A549 (cell line): ENCODE results near the gene CDH19. TPM values are rescaled to one million over a fixed set of nuclear protein-coding genes. Genes with fewer than 3 reads are reported as not detected.

ENCODE experiments used
- ATAC-seq, 2 experiments: fragments of 200-7000 bp in 1 of 2; fragments of >200 bp in 1 of 2; cut with Nextera tagmentation in 1 of 2; cut with Tn5 transposase in 1 of 2; 3 replicates each; pipeline versions ENCODE4 v1.8.0 to v1.9.1; 2018 to 2020; ENCODE audit warnings: mild to moderate bottlenecking in 1 of 2, moderate library complexity in 1 of 2
- CTCF ChIA-PET: fragments of 300-600 bp; sonication (Branson Sonifier 250); formaldehyde crosslinking; extraction: SDS; loops from one replicate; lab custom pipeline; 2021; ENCODE audit warnings: antibody characterized with exemption, inconsistent platforms; lab: Yijun Ruan, JAX
- POLR2A ChIA-PET: fragments of 350-600 bp; formaldehyde crosslinking; extraction: SDS; loops from one replicate; lab custom pipeline; 2021; ENCODE audit warnings: antibody characterized with exemption, inconsistent platforms; lab: Yijun Ruan, JAX
- DNase-seq, 2 experiments: peaks; one replicate each; pipeline versions ENCODE4 v3.0.0 to v3.0.0-alpha.2; 2011 to 2016; ENCODE audit warnings: low read depth in 1 of 2, low spot score in 1 of 2
- FAIRE-seq: peaks from 2 replicates; lab custom pipeline; 2011; peaks lifted over from hg19 to GRCh38; lab: Jason Lieb, UNC
- H3K27ac ChIP-seq, 2 experiments: fragments of >200 bp; sonication (Bioruptor Twin); formaldehyde crosslinking; 3 replicates each; pipeline ENCODE4 v1.5.1; 2016 to 2017
- H3K4me1 ChIP-seq: fragments of >200 bp; sonication (Bioruptor Twin); formaldehyde crosslinking; 3 replicates; pipeline ENCODE4 v1.6.1; 2016
- H3K4me2 ChIP-seq: fragments of >200 bp; sonication (Bioruptor Twin); formaldehyde crosslinking; 3 replicates; pipeline ENCODE4 v1.6.1; 2016
- H3K4me3 ChIP-seq: fragments of >200 bp; sonication (Bioruptor Twin); formaldehyde crosslinking; 3 replicates; pipeline ENCODE4 v1.5.1; 2016
- H3K9me3 ChIP-seq: fragments of >200 bp; sonication (Bioruptor Twin); formaldehyde crosslinking; 3 replicates; pipeline ENCODE4 v1.6.1; 2016
- ATOH8 ChIP-seq: fragments of 250-450 bp; sonication (Bioruptor Pico); IDR thresholded peaks from 2 replicates; pipeline ENCODE4 v1.5.0; 2020; ENCODE audit warnings: low read depth, mild to moderate bottlenecking, moderate library complexity
- CBX8 ChIP-seq: fragments of 200-600 bp; sonication (generic); IDR thresholded peaks from 2 replicates; pipeline ENCODE4 v1.6.1; 2016
- CEBPB ChIP-seq, 2 experiments: fragments of >200 bp in 1 of 2; sonication (Bioruptor Twin) in 1 of 2; formaldehyde crosslinking in 1 of 2; IDR thresholded peaks; 2 replicates each; pipeline ENCODE4 v1.6.1; 2012 to 2016
- CHD4 ChIP-seq: fragments of 200-600 bp; sonication (generic); IDR thresholded peaks from 2 replicates; pipeline ENCODE4 v1.6.1; 2016; ENCODE audit warnings: antibody characterized with exemption, mild to moderate bottlenecking, borderline replicate concordance
- E2F6 ChIP-seq: IDR thresholded peaks from 2 replicates; pipeline ENCODE4 v1.6.1; 2012; ENCODE audit warnings: low read depth, borderline replicate concordance
- EHF ChIP-seq: fragments of 250-450 bp; sonication (Bioruptor Pico); IDR thresholded peaks from 2 replicates; pipeline ENCODE4 v1.5.0; 2020; ENCODE audit warnings: mild to moderate bottlenecking
- ELK1 ChIP-seq: fragments of 150-350 bp; IDR thresholded peaks from 2 replicates; pipeline ENCODE4 v1.6.1; 2014; ENCODE audit warnings: low read depth, mild to moderate bottlenecking, low read length
- FOSL2 ChIP-seq, 2 experiments: fragments of 450-650 bp in 1 of 2; fragments of >200 bp in 1 of 2; sonication (Bioruptor Twin) in 1 of 2; formaldehyde crosslinking; IDR thresholded peaks; 2 replicates each; pipeline versions ENCODE4 v1.5.0 to v1.6.1; 2016 to 2020; ENCODE audit warnings: mild to moderate bottlenecking in 1 of 2, moderate library complexity in 1 of 2
- FOXS1 ChIP-seq: fragments of 250-450 bp; sonication (Bioruptor Pico); IDR thresholded peaks from 2 replicates; pipeline ENCODE4 v1.5.0; 2020; ENCODE audit warnings: mild to moderate bottlenecking, moderate library complexity
- HDAC2 ChIP-seq: fragments of 200-600 bp; sonication (generic); IDR thresholded peaks from 2 replicates; pipeline ENCODE4 v1.6.1; 2016
- HOXA7 ChIP-seq: fragments of 250-450 bp; sonication (Bioruptor Pico); IDR thresholded peaks from 2 replicates; pipeline ENCODE4 v1.5.0; 2020; ENCODE audit warnings: mild to moderate bottlenecking, moderate library complexity
- JUN ChIP-seq, 2 experiments: fragments of >200 bp; sonication (Bioruptor Twin); formaldehyde crosslinking; IDR thresholded peaks; 2 replicates in 1 of 2; 3 replicates in 1 of 2; pipeline ENCODE4 v1.6.1; 2016 to 2017
- JUNB ChIP-seq: fragments of >200 bp; sonication (Bioruptor Twin); formaldehyde crosslinking; IDR thresholded peaks from 2 replicates; pipeline ENCODE4 v1.6.1; 2016
- KDM5A ChIP-seq: fragments of 200-600 bp; sonication (generic); IDR thresholded peaks from 2 replicates; pipeline ENCODE4 v1.6.1; 2016; ENCODE audit warnings: antibody characterized with exemption, mild to moderate bottlenecking
- MAZ ChIP-seq: fragments of 150-350 bp; IDR thresholded peaks from 2 replicates; pipeline ENCODE4 v1.6.1; 2014; ENCODE audit warnings: antibody characterized with exemption, low read depth, low read length, borderline replicate concordance
- NFE2L2 ChIP-seq: fragments of 150-350 bp; conservative IDR thresholded peaks from 2 replicates; pipeline ENCODE4 v1.6.1; 2014; ENCODE audit warnings: low read length
- PBX3 ChIP-seq: IDR thresholded peaks from 2 replicates; pipeline ENCODE4 v1.6.1; 2012
- PHF8 ChIP-seq: fragments of 200-600 bp; sonication (generic); IDR thresholded peaks from 2 replicates; pipeline ENCODE4 v1.6.1; 2016; ENCODE audit warnings: low read depth, mild to moderate bottlenecking, antibody characterized with exemption, moderate library complexity, borderline replicate concordance
- POLR2A ChIP-seq: IDR thresholded peaks from 2 replicates; pipeline ENCODE4 v1.6.1; 2012; ENCODE audit warnings: mild to moderate bottlenecking, low read length
- SMC3 ChIP-seq: fragments of >200 bp; sonication (Bioruptor Twin); formaldehyde crosslinking; IDR thresholded peaks from 3 replicates; pipeline ENCODE4 v1.6.1; 2018; ENCODE audit warnings: inconsistent platforms
- TFCP2L1 ChIP-seq: fragments of 250-450 bp; sonication (Bioruptor Pico); IDR thresholded peaks from 2 replicates; pipeline ENCODE4 v1.5.0; 2021; ENCODE audit warnings: mild to moderate bottlenecking
- USF2 ChIP-seq: fragments of 450-650 bp; IDR thresholded peaks from 2 replicates; pipeline ENCODE4 v1.6.1; 2014; ENCODE audit warnings: antibody characterized with exemption
- ZC3H11A ChIP-seq: fragments of 450-650 bp; IDR thresholded peaks from 2 replicates; pipeline ENCODE4 v1.6.1; 2014; ENCODE audit warnings: antibody characterized with exemption, mild to moderate bottlenecking
- ZFP36 ChIP-seq: fragments of 450-650 bp; IDR thresholded peaks from 2 replicates; pipeline ENCODE4 v1.6.1; 2014; ENCODE audit warnings: borderline replicate concordance; ENCODE audit not compliant: partially characterized antibody
- ZNF302 ChIP-seq: fragments of 250-450 bp; sonication (Bioruptor Pico); IDR thresholded peaks from 2 replicates; pipeline ENCODE4 v1.9.0; 2021; ENCODE audit warnings: inconsistent platforms, mild to moderate bottlenecking, moderate library complexity
- WGBS: methylation state at CpG from one replicate; pipeline ENCODE4 v1.1.6; 2017; ENCODE audit errors: missing lambda C conversion rate; 5-methylcytosine and 5-hydroxymethylcytosine counted together
- polyA plus RNA-seq, 4 experiments: library from polyadenylated mRNA; depleted of rRNA in 3 of 4; stranded (reverse); fragments of >200 nt; fragmentation: RNase III in 1 of 4; extraction: RNeasy Plus Mini Kit Qiagen cat#74134 plus additional on column Dnase treatment in 1 of 4; gene quantifications; 2 replicates in 3 of 4; 3 replicates in 1 of 4; pipeline ENCODE4 v1.2.3, GENCODE V29; 2011 to 2017
- TF ChIP-seq, protein P1 (sequence below): IDR thresholded peaks from 2 replicates; pipeline ENCODE4 v1.6.1; 2012
- TF ChIP-seq, protein P2 (sequence below): fragments of >200 bp; sonication (Bioruptor Twin); formaldehyde crosslinking; IDR thresholded peaks from 3 replicates; pipeline ENCODE4 v1.6.1; 2016

Gene CDH19
- polyA plus RNA-seq, 2 of the 4 experiments (the other 2 are of a cell fraction): 1.4 to 1.5 TPM

DNA sequence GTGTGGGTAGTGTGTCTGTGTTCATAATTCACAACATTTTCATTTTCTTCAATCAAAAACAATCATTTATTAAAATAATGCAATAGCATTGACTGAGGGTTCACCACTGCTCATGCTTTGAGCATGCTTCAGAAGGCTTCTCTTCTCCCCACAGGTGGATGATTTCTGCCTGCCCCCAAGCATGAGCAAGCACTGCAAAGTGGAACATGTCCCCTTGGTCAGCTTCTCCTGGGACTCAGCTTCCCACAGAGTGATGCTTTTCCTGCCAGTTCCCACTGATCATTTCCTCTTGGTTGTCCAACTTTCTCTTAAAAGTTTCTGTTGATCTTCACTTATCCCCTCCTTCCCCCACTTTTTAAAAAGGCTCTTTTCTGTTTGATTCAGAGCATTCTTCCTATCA is 31.5 kb upstream of the CDH19 start:
- ChIA-PET CTCF (no interaction called here), POLR2A (no interaction called here)
- Histone ChIP-seq H3K4me1 (no peaks in the 10 kb centered on the region), H3K4me3 (no peak overlapping the region), H3K9me3 (no peaks in the 10 kb centered on the region), H3K4me2 (no peak overlapping the region), H3K27ac (no peak overlapping the region)
- ATAC-seq (no peak), FAIRE-seq (no peak), DNase-seq (no peak)
- TF ChIP-seq HOXA7 (CRISPR knock-in tag) (no peak), FOSL2 (IDR thresholded peaks at IDR 0.05) (no peak), FOSL2 (CRISPR knock-in tag; IDR thresholded peaks at IDR 0.05) (no peak), KDM5A (no peak)

- Histone ChIP-seq H3K9me3 (no peaks in the 10 kb centered on the region), H3K4me1 (no peaks in the 10 kb centered on the region), H3K4me3 (no peak overlapping the region), H3K4me2 (no peak overlapping the region), H3K27ac (no peak overlapping the region)
- FAIRE-seq (no peak), DNase-seq (no peak), ATAC-seq (no peak)
- ChIA-PET POLR2A (no interaction called here), CTCF (no interaction called here)
- TF ChIP-seq, protein P1, sequence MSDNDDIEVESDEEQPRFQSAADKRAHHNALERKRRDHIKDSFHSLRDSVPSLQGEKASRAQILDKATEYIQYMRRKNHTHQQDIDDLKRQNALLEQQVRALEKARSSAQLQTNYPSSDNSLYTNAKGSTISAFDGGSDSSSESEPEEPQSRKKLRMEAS: no peak
- TF ChIP-seq MAZ: no peak
- no peak for TF ChIP-seq HDAC2
- no peak for TF ChIP-seq JUNB
- TF ChIP-seq CEBPB (IDR thresholded peaks at IDR 0.05): no peak
- no peak for TF ChIP-seq ZFP36
- no peak for TF ChIP-seq JUN (IDR thresholded peaks at IDR 0.05)
- no peak for TF ChIP-seq USF2
- TF ChIP-seq PHF8: no peak
- no peak for TF ChIP-seq SMC3
- no peak for TF ChIP-seq E2F6
- no peak for TF ChIP-seq FOSL2 (IDR thresholded peaks at IDR 0.05)
- no peak for TF ChIP-seq FOSL2 (CRISPR knock-in tag; IDR thresholded peaks at IDR 0.05)
- no peak for TF ChIP-seq TFCP2L1
- TF ChIP-seq ELK1: no peak
- TF ChIP-seq EHF: no peak
- no peak for TF ChIP-seq ATOH8 (CRISPR knock-in tag)
- TF ChIP-seq CHD4: no peak
- no peak for TF ChIP-seq FOXS1 (CRISPR knock-in tag)
- TF ChIP-seq PBX3: no peak
- 47% methylated on average over 1 of the region's 1 CpG for WGBS
Observed at GRCh38 chr18:66632756-66633155, 28.9 kb upstream of the CDH19 start.

DNA sequence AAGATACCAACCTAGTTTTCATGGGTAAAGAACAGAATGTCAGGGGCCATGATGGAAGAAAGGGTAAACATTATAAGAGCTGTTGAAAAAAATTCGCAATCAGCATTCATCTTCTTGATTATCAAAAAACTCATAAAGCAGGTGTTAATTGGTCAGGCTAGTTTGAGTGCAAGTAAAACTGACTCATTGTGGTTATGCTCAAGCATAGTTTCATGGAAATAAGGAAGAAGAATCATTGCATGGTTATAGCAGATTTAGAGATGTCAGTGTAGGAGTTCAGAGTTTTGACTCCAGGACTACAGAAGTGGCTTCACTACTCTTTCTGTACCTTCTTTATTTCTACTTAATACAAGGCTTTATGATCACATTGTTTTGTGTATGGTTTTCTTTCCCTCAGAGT is 26.9 kb upstream of the CDH19 start:
- ATAC-seq: no peak
- CTCF ChIA-PET: no interaction called here
- no peak overlapping the region for H3K4me3 ChIP-seq
- WGBS: 67% methylated on average over 1 of the region's 1 CpG
- TF ChIP-seq CBX8: no peak
- TF ChIP-seq, protein P2, sequence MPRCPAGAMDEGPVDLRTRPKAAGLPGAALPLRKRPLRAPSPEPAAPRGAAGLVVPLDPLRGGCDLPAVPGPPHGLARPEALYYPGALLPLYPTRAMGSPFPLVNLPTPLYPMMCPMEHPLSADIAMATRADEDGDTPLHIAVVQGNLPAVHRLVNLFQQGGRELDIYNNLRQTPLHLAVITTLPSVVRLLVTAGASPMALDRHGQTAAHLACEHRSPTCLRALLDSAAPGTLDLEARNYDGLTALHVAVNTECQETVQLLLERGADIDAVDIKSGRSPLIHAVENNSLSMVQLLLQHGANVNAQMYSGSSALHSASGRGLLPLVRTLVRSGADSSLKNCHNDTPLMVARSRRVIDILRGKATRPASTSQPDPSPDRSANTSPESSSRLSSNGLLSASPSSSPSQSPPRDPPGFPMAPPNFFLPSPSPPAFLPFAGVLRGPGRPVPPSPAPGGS: no peak
- no peak for TF ChIP-seq HDAC2
- no peak for TF ChIP-seq ZC3H11A
- no peak for TF ChIP-seq ATOH8 (CRISPR knock-in tag)
- TF ChIP-seq ZNF302 (CRISPR knock-in tag): no peak
- TF ChIP-seq NFE2L2: no peak
- no peak for TF ChIP-seq POLR2A
- POLR2A ChIA-PET: no interaction called here
- H3K27ac ChIP-seq: no peak overlapping the region
- no peaks in the 10 kb centered on the region for H3K4me1 ChIP-seq
- no peak for FAIRE-seq
- H3K9me3 ChIP-seq: no peaks in the 10 kb centered on the region
- H3K4me2 ChIP-seq: no peak overlapping the region
- no peak for DNase-seq
